Mesenchymal stem cell (in vitro differentiated cells and primary cell): ENCODE data around the gene AMACR.

Source experiments
- DNase-seq: peaks from one replicate; pipeline ENCODE4 v3.0.0-alpha.2; 2013
- H2AFZ ChIP-seq: one replicate; pipeline ENCODE4 v1.6.1; 2013; ENCODE audit warnings: low read depth, mild to moderate bottlenecking, control low read depth, inconsistent platforms, low read length, moderate library complexity
- H2AK5ac ChIP-seq: 2 replicates; pipeline ENCODE4 v1.6.1; 2013; ENCODE audit warnings: low read length, moderate library complexity, mild to moderate bottlenecking, inconsistent platforms; ENCODE audit not compliant: severe bottlenecking
- H2BK120ac ChIP-seq: one replicate; pipeline ENCODE4 v1.6.1; 2013; ENCODE audit warnings: low read depth, mild to moderate bottlenecking, inconsistent platforms, low read length, moderate library complexity
- H2BK12ac ChIP-seq, 2 experiments: one replicate each; pipeline ENCODE4 v1.6.1; 2013; ENCODE audit warnings: inconsistent platforms in 2 of 2, low read length in 2 of 2, mild to moderate bottlenecking in 2 of 2, moderate library complexity in 2 of 2, control low read depth in 1 of 2
- H2BK15ac ChIP-seq: one replicate; pipeline ENCODE4 v1.6.1; 2013; ENCODE audit warnings: mild to moderate bottlenecking, low read depth, inconsistent platforms; ENCODE audit not compliant: poor library complexity, severe bottlenecking
- H2BK5ac ChIP-seq: 2 replicates; pipeline ENCODE4 v1.6.1; 2013; ENCODE audit warnings: low read depth, mild to moderate bottlenecking, low read length, control low read depth, inconsistent platforms; ENCODE audit not compliant: poor library complexity, severe bottlenecking
- H3K14ac ChIP-seq, 2 experiments: one replicate each; pipeline ENCODE4 v1.6.1; 2013; ENCODE audit warnings: inconsistent platforms in 2 of 2, low read length in 2 of 2, control low read depth in 1 of 2, mild to moderate bottlenecking in 1 of 2, moderate library complexity in 1 of 2
- H3K18ac ChIP-seq, 2 experiments: one replicate each; pipeline ENCODE4 v1.6.1; 2013; ENCODE audit warnings: inconsistent platforms in 2 of 2, low read length in 2 of 2, control low read depth in 1 of 2, low read depth in 1 of 2, mild to moderate bottlenecking in 1 of 2
- H3K23ac ChIP-seq, 2 experiments: one replicate each; pipeline ENCODE4 v1.6.1; 2013; ENCODE audit warnings: inconsistent platforms in 2 of 2, low read length in 2 of 2, mild to moderate bottlenecking in 2 of 2, moderate library complexity in 2 of 2, control low read depth in 1 of 2
- H3K27ac ChIP-seq: 2 replicates; pipeline ENCODE4 v1.5.1; 2013; ENCODE audit warnings: mild to moderate bottlenecking, moderate library complexity, low read length, control low read depth, inconsistent platforms; ENCODE audit not compliant: poor library complexity, severe bottlenecking
- H3K27me3 ChIP-seq, 2 experiments: 2 replicates each; pipeline versions ENCODE4 v1.6.1 to v1.7.0; 2013; ENCODE audit warnings: low read length in 2 of 2, mild to moderate bottlenecking in 2 of 2, moderate library complexity in 2 of 2, control low read depth in 1 of 2, inconsistent platforms in 1 of 2; ENCODE audit not compliant: control insufficient read depth in 1 of 2, insufficient read depth in 1 of 2
- H3K36me3 ChIP-seq, 2 experiments: 2 replicates each; pipeline versions ENCODE4 v1.6.1 to v1.7.0; 2013; ENCODE audit warnings: low read length in 2 of 2, control low read depth in 1 of 2, inconsistent platforms in 1 of 2, low read depth in 1 of 2, mild to moderate bottlenecking in 1 of 2; ENCODE audit not compliant: insufficient read depth in 2 of 2, control insufficient read depth in 1 of 2
- H3K4ac ChIP-seq, 2 experiments: one replicate each; pipeline ENCODE4 v1.6.1; 2013; ENCODE audit warnings: inconsistent platforms in 2 of 2, low read length in 2 of 2, mild to moderate bottlenecking in 2 of 2, moderate library complexity in 2 of 2, control low read depth in 1 of 2, low read depth in 1 of 2
- H3K4me1 ChIP-seq: 2 replicates; pipeline ENCODE4 v1.6.1; 2013; ENCODE audit warnings: low read depth, low read length, control low read depth; ENCODE audit not compliant: control insufficient read depth, insufficient read depth
- H3K4me2 ChIP-seq: 2 replicates; pipeline ENCODE4 v1.6.1; 2013; ENCODE audit warnings: low read length, mild to moderate bottlenecking, inconsistent platforms; ENCODE audit not compliant: poor library complexity, severe bottlenecking
- H3K4me3 ChIP-seq, 2 experiments: 2 replicates each; pipeline versions ENCODE4 v1.5.1 to v1.7.0; 2013; ENCODE audit warnings: low read length in 2 of 2, mild to moderate bottlenecking in 2 of 2, control low read depth in 1 of 2, low read depth in 1 of 2; ENCODE audit not compliant: insufficient read depth in 1 of 2
- H3K79me1 ChIP-seq: replicated peaks from 2 replicates; pipeline ENCODE4 v1.6.1; 2013; ENCODE audit warnings: mild to moderate bottlenecking, control low read depth, low read length, inconsistent platforms; ENCODE audit not compliant: poor library complexity, severe bottlenecking
- H3K9ac ChIP-seq: 2 replicates; pipeline ENCODE4 v1.7.0; 2013; ENCODE audit warnings: mild to moderate bottlenecking, low read length, moderate library complexity
- H3K9me3 ChIP-seq: 2 replicates; pipeline ENCODE4 v1.7.0; 2013; ENCODE audit warnings: mild to moderate bottlenecking, low read length; ENCODE audit not compliant: control insufficient read depth
- H4K8ac ChIP-seq: one replicate; pipeline ENCODE4 v1.6.1; 2013; ENCODE audit warnings: inconsistent platforms, mild to moderate bottlenecking, low read length, moderate library complexity
- H4K91ac ChIP-seq: one replicate; pipeline ENCODE4 v1.6.1; 2013; ENCODE audit warnings: mild to moderate bottlenecking, low read length, inconsistent platforms
- WGBS: methylation state at CpG from one replicate; pipeline ENCODE4 v1.1.7; 2013; ENCODE audit warnings: mixed read lengths; 5-methylcytosine and 5-hydroxymethylcytosine counted together

The AMACR gene

DNA sequence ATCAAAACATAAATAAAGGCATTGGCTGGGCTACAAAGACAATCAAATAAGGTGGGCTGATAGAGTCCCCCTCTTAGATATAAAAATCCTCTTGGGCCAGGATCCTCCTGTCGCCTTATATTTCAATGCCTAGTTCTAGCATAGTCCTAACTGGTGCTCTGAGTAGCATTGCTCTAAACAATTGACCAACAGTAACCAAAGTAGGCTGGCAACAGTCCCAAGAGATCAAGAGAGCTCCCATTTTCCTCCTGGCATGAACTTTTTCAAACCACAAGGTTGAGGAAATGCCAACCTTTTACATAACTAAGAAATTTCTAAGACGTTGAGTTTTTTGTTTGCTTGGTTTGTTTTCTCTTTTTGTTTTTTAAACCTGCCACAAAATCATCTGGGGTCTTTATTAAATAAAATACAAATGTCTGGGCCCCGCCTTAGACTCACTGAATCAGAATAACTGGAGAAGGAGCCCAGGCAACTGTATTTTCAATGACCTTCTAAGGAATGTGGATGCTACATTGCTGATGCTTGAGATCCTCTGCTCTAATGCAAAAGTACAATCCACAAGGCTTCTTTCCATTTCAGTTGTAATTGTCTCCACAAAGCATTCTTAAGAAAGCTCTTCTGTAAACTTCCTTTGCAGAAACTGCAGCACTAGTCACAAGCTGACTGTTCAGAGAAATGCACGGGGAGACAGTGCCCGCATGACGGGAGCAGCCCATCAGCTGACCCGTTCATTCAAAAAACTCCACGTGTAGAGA, 26.3 kb downstream of the AMACR start:
- H3K4me3 ChIP-seq: no peak overlapping the region
- no peak overlapping the region for H2BK12ac ChIP-seq
- H3K36me3 ChIP-seq: peaks cover 4 to 6% of the 10 kb centered on the region in 2 experiments
- no peak overlapping the region for H2BK5ac ChIP-seq
- peaks cover 5% of the 10 kb centered on the region for H3K4me1 ChIP-seq
- no peaks in the 10 kb centered on the region for H3K79me1 ChIP-seq
- no peaks in the 10 kb centered on the region for H3K9me3 ChIP-seq
- no peak overlapping the region for H3K18ac ChIP-seq
- H3K14ac ChIP-seq: no peak overlapping the region
- no peak overlapping the region for H3K23ac ChIP-seq
- H3K4me2 ChIP-seq: no peak overlapping the region
- DNase-seq: peak; percentile 49
- H3K27ac ChIP-seq: no peak overlapping the region
- H4K8ac ChIP-seq: peak overlapping the region; percentile 46
- H3K27me3 ChIP-seq: no peaks in the 10 kb centered on the region
- no peak overlapping the region for H2AK5ac ChIP-seq
- H2BK120ac ChIP-seq: no peak overlapping the region
- H2AFZ ChIP-seq: no peak overlapping the region
- H4K91ac ChIP-seq: no peak overlapping the region
- 85% methylated on average over 7 of the region's 8 CpGs for WGBS
- H3K4ac ChIP-seq: no peak overlapping the region
- H2BK15ac ChIP-seq: no peak overlapping the region
- H3K9ac ChIP-seq: no peak overlapping the region

DNA sequence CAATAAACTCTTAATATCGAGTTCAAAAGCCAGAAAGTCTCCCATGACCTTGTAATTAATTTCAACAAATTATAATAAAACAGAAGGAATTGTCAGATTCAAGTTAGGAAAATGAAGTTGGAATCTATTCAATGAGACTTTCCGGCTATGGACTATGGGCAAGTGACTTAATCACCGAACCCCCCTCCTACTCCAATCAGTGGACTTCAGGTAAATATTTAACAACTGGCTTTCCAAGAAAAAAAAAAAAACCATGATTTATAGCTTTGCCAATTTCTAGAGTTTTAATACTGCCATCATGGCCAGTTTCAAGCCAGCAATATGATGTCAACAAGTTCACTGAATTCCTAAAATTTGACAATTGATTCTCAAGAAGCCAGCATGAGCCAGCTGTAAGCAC, 27.8 kb downstream of the AMACR start:
- Histone ChIP-seq H3K4me1 (peaks cover 5% of the 10 kb centered on the region), H3K79me1 (no peaks in the 10 kb centered on the region), H3K18ac (no peak overlapping the region), H2BK12ac (no peak overlapping the region), H3K23ac (no peak overlapping the region), H2BK5ac (no peak overlapping the region), H4K8ac (no peak overlapping the region), H3K27ac (no peak overlapping the region), H2AFZ (no peak overlapping the region), H3K4me3 (no peak overlapping the region), H3K9ac (no peak overlapping the region), H4K91ac (no peak overlapping the region), H3K14ac (no peak overlapping the region), H2BK120ac (no peak overlapping the region), H3K9me3 (no peaks in the 10 kb centered on the region), H3K4ac (no peak overlapping the region), H3K4me2 (no peak overlapping the region), H3K36me3 (peaks cover 0 to 4% of the 10 kb centered on the region in 2 experiments), H3K27me3 (no peaks in the 10 kb centered on the region), H2BK15ac (no peak overlapping the region), H2AK5ac (no peak overlapping the region)
- DNase-seq: no peak
- WGBS: 98% methylated on average over 2 of the region's 3 CpGs

DNA sequence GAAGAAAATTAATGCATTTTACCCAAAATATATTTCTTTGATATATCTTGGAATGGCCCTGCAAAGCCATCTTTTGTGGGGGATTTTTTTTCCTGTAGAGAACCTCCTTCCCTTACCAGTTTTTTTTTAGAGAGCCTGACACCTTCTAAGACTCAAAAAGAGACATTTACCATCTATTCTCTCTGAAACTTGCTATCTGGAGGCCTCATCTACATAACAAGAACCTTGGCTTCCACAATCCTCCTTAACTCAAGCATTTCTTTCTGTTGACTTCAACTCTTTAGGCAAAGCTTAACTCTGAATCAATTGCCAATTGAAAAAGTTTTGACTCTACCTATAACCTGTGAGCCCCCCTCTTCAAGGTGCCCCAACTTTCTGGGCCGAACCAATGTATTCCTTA, 29.5 kb downstream of the AMACR start:
- no peak overlapping the region for H3K4me2 ChIP-seq
- no peaks in the 10 kb centered on the region for H3K79me1 ChIP-seq
- H2BK12ac ChIP-seq: no peak overlapping the region
- H3K23ac ChIP-seq: no peak overlapping the region
- H2BK120ac ChIP-seq: no peak overlapping the region
- H3K9me3 ChIP-seq: no peaks in the 10 kb centered on the region
- H2BK15ac ChIP-seq: no peak overlapping the region
- no peak overlapping the region for H2AK5ac ChIP-seq
- H2AFZ ChIP-seq: no peak overlapping the region
- H3K36me3 ChIP-seq: no peaks in the 10 kb centered on the region
- H3K18ac ChIP-seq: no peak overlapping the region
- no peaks in the 10 kb centered on the region for H3K27me3 ChIP-seq
- H3K27ac ChIP-seq: no peak overlapping the region
- H3K4me1 ChIP-seq: no peaks in the 10 kb centered on the region
- no peak overlapping the region for H3K4me3 ChIP-seq
- H3K9ac ChIP-seq: no peak overlapping the region
- WGBS: 96% methylated on average over 1 of the region's 1 CpG
- no peak overlapping the region for H4K8ac ChIP-seq
- H3K4ac ChIP-seq: no peak overlapping the region
- no peak overlapping the region for H2BK5ac ChIP-seq
- H4K91ac ChIP-seq: no peak overlapping the region
- DNase-seq: no peak
- no peak overlapping the region for H3K14ac ChIP-seq

GRCh38 chr5:33976307-33976706, 31.5 kb downstream of the AMACR start:
- Histone ChIP-seq H3K4me1 (no peaks in the 10 kb centered on the region), H2BK5ac (no peak overlapping the region), H3K36me3 (no peaks in the 10 kb centered on the region), H3K27me3 (no peaks in the 10 kb centered on the region), H2BK12ac (no peak overlapping the region), H2BK15ac (no peak overlapping the region), H3K4me3 (no peak overlapping the region), H3K14ac (no peak overlapping the region), H2BK120ac (no peak overlapping the region), H3K9ac (no peak overlapping the region), H3K23ac (no peak overlapping the region), H2AFZ (no peak overlapping the region), H3K4me2 (no peak overlapping the region), H3K4ac (no peak overlapping the region), H3K79me1 (no peaks in the 10 kb centered on the region), H3K9me3 (no peaks in the 10 kb centered on the region), H2AK5ac (no peak overlapping the region), H3K18ac (no peak overlapping the region), H4K8ac (no peak overlapping the region), H3K27ac (no peak overlapping the region), H4K91ac (no peak overlapping the region)
- DNase-seq: no peak
- no CpG with 5 or more reads among the region's 1 CpG for WGBS
